Measurements from ENCODE around the gene PSMB9.

GRCh38 chr6:32851025-32851424 is 3.0 kb upstream of the PSMB9 start:
- TF ChIP-seq POLR2A (IDR thresholded peaks at IDR 0.05) (no peak), EP300 (IDR thresholded peaks at IDR 0.05) (no peak)
- TF ChIP-seq, protein P1, sequence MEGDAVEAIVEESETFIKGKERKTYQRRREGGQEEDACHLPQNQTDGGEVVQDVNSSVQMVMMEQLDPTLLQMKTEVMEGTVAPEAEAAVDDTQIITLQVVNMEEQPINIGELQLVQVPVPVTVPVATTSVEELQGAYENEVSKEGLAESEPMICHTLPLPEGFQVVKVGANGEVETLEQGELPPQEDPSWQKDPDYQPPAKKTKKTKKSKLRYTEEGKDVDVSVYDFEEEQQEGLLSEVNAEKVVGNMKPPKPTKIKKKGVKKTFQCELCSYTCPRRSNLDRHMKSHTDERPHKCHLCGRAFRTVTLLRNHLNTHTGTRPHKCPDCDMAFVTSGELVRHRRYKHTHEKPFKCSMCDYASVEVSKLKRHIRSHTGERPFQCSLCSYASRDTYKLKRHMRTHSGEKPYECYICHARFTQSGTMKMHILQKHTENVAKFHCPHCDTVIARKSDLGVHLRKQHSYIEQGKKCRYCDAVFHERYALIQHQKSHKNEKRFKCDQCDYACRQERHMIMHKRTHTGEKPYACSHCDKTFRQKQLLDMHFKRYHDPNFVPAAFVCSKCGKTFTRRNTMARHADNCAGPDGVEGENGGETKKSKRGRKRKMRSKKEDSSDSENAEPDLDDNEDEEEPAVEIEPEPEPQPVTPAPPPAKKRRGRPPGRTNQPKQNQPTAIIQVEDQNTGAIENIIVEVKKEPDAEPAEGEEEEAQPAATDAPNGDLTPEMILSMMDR (IDR thresholded peaks at IDR 0.05): no peak
